Fibroblast of the aortic adventitia (primary cell): ENCODE results near the gene EYA4. TPM values are rescaled to one million over a fixed set of nuclear protein-coding genes. Genes with fewer than 3 reads are reported as not detected.

Experiments used
- DNase-seq: peaks from one replicate; pipeline ENCODE4 v3.0.0-alpha.2; 2010; ENCODE audit warnings: low read depth
- H3K4me3 ChIP-seq: 2 replicates; pipeline ENCODE4 v1.5.1; 2011; ENCODE audit warnings: low read depth, mild to moderate bottlenecking, control low read depth, low read length, moderate library complexity
- total RNA-seq: library from RNA; depleted of rRNA; stranded (reverse); fragments of >200 nt; gene quantifications from 2 replicates; pipeline ENCODE4 v1.2.3, GENCODE V29; 2012; ENCODE audit warnings: low replicate concordance
- TF ChIP-seq, protein P1 (sequence below): IDR thresholded peaks from 2 replicates; pipeline ENCODE4 v1.5.1; 2011; ENCODE audit warnings: mild to moderate bottlenecking, low read length, control low read depth, inconsistent platforms; ENCODE audit not compliant: insufficient read depth

Gene EYA4
- total RNA-seq, 1 donor, result 5.7 TPM

DNA sequence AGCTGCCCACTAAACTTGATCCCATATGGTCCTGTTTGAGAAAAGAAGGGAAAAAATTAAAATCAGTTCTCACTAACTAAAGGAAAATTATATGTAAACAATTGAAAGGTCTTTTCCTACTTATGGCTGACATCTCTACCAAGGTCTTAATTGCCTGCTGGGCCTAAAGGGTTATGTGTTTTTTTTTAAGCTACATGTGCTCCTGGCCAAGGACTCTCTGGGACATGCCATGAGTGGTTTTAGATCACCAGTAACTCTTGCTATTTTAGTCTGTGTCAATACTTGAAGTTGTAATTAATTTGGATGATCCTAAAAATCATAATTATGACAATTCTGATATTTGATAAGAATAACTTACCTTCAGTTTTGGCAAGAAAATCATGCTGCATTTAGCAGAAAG, 35.9 kb upstream of the EYA4 start:
- H3K4me3 ChIP-seq, result no peak overlapping the region
- TF ChIP-seq, protein P1, sequence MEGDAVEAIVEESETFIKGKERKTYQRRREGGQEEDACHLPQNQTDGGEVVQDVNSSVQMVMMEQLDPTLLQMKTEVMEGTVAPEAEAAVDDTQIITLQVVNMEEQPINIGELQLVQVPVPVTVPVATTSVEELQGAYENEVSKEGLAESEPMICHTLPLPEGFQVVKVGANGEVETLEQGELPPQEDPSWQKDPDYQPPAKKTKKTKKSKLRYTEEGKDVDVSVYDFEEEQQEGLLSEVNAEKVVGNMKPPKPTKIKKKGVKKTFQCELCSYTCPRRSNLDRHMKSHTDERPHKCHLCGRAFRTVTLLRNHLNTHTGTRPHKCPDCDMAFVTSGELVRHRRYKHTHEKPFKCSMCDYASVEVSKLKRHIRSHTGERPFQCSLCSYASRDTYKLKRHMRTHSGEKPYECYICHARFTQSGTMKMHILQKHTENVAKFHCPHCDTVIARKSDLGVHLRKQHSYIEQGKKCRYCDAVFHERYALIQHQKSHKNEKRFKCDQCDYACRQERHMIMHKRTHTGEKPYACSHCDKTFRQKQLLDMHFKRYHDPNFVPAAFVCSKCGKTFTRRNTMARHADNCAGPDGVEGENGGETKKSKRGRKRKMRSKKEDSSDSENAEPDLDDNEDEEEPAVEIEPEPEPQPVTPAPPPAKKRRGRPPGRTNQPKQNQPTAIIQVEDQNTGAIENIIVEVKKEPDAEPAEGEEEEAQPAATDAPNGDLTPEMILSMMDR, result no peak
- DNase-seq, result no peak

DNA sequence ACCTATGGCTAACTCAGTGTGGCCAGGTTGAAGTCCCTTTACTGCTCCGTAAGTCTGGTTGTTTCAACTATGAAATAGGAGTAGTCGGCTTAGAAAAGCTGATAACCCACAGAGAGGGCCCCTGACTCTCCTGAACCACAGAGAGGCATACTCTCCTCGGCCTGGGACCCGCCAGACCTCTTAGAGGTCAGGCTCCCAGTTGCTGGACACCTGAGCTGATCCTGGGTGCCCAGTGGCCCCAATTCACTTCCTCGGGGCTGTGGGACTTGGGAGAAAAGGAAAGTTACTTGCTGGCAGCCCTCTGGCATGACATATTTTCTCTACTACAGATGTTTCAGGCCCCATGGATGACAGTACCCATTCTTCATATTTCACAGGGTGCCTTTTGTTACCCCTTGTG, 34.2 kb upstream of the EYA4 start:
- H3K4me3 ChIP-seq, result no peak overlapping the region
- DNase-seq, result no peak
- TF ChIP-seq, protein P1, result no peak

- no peak for DNase-seq
- H3K4me3 ChIP-seq, result no peak overlapping the region
- TF ChIP-seq, protein P1, result no peak
Observed at GRCh38 chr6:133207754-133208153, 33.4 kb upstream of the EYA4 start.

DNA sequence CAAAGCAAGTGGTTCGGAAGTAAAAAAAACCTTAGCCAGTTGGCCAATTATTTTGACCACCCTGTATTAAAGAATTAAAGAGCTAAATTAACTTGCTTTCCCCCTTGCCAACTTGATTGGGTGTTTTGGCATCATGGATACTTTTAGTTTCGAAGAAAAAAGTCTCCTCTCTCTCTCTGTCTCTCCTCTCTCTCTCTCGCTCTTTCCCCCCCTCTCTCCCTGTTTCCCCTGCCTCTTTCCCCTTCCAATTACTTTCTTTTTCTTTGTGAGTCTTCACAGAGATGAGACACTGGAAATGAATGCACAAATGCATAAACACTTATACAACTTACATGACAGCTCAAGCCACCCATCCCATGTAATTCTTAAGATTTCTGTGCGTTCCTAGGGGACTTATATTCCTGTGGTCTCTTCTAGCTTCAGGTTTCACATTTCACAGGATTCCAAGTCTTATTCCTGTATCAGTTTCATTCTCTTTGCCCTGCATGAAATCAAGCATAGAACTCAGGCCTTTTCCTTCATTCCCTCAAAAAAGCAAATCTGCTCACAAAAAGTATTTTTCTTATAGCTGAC, 32.9 kb upstream of the EYA4 start:
- no peak for DNase-seq
- TF ChIP-seq, protein P1, result no peak
- H3K4me3 ChIP-seq, result no peak overlapping the region

GRCh38 chr6:133214267-133214666, 26.9 kb upstream of the EYA4 start:
- TF ChIP-seq, protein P1, result no peak
- DNase-seq, result no peak
- H3K4me3 ChIP-seq, result no peak overlapping the region

GRCh38 chr6:133218852-133219251, 22.3 kb upstream of the EYA4 start:
- no peak for DNase-seq
- H3K4me3 ChIP-seq, result no peak overlapping the region
- TF ChIP-seq, protein P1, result no peak

DNA sequence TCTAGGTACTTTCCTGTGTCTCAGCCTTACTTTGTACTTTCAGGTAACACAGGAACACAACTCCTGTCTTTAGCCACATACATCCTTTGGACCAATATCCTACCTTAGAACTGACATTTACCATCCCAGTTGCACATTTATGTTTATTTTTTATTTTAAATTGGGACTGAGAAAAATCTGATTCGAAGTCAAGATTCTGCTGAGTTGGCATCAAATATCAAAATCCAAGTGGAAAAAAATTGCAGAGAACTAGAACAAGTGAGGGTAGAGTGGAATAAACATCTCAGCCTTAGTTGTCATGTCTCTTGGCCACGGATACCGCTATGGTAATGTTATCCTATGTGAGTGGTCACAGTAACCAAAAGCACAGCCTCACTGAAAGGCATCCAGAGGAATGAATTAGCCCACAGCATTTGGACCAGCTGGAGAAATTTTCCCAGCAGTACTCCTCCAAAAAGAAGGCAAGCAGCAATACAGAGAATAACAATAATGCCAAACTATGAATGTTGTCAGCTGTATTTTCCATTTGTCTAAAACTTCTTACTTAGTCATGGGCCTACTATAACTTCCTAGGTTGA, 17.6 kb upstream of the EYA4 start:
- H3K4me3 ChIP-seq, result no peak overlapping the region
- TF ChIP-seq, protein P1, result no peak

More for the DNA sequence above, 17.6 kb upstream of the EYA4 start:
- DNase-seq, result no peak
